PC-9 (cell line): ENCODE results near the gene IMPA2. TPM values are rescaled to one million over a fixed set of nuclear protein-coding genes. Genes with fewer than 3 reads are reported as not detected.

Experiments used
- BruUV-seq: library from RNA; stranded (reverse); fragments of 400-500 nt; replicated peaks from 2 replicates; lab custom pipeline; 2021; lab: Mats Ljungman, UMichigan
- CTCF ChIA-PET: fragments of 300-600 bp; sonication (Branson Sonifier 250); formaldehyde crosslinking; loops from one replicate; lab custom pipeline; 2022; ENCODE audit warnings: antibody characterized with exemption; lab: Charles Lee
- POLR2A ChIA-PET: fragments of 300-600 bp; sonication (Branson Sonifier 250); formaldehyde crosslinking; loops from one replicate; lab custom pipeline; 2022; ENCODE audit warnings: antibody characterized with exemption; ENCODE audit not compliant: unreplicated experiment; lab: Charles Lee
- DNase-seq, 2 experiments: peaks; one replicate each; pipeline versions ENCODE4 v3.0.0 to v3.0.0-alpha.2; 2015 to 2022; ENCODE audit warnings: mixed read lengths in 1 of 2
- H2AFZ ChIP-seq: fragments of 200-600 bp; sonication (generic); 2 replicates; pipeline ENCODE4 v1.8.1; 2017; ENCODE audit warnings: antibody characterized with exemption
- H3F3A ChIP-seq: fragments of 200-600 bp; sonication (generic); 2 replicates; pipeline ENCODE4 v1.8.1; 2017; ENCODE audit warnings: antibody characterized with exemption, mild to moderate bottlenecking, low read depth; ENCODE audit not compliant: insufficient read depth
- H3K27ac ChIP-seq: fragments of 200-600 bp; sonication (generic); 2 replicates; pipeline ENCODE4 v1.6.1; 2016; ENCODE audit warnings: mixed run types
- H3K27me3 ChIP-seq: fragments of 200-600 bp; sonication (generic); 2 replicates; pipeline ENCODE4 v1.6.1; 2016; ENCODE audit warnings: low read depth, mixed run types; ENCODE audit not compliant: insufficient read depth
- H3K36me3 ChIP-seq: fragments of 200-600 bp; sonication (generic); 2 replicates; pipeline ENCODE4 v1.6.1; 2016; ENCODE audit warnings: low read depth, mixed run types
- H3K4me1 ChIP-seq: fragments of 200-600 bp; sonication (generic); replicated peaks from 2 replicates; pipeline ENCODE4 v1.6.1; 2016; ENCODE audit warnings: mixed run types; ENCODE audit not compliant: insufficient read depth
- H3K4me2 ChIP-seq: fragments of 200-600 bp; sonication (generic); 2 replicates; pipeline ENCODE4 v1.6.1; 2017; ENCODE audit warnings: mixed run types
- H3K4me3 ChIP-seq: fragments of 200-600 bp; sonication (generic); 2 replicates; pipeline ENCODE4 v1.6.1; 2016; ENCODE audit warnings: mixed run types
- H3K79me2 ChIP-seq: fragments of 200-600 bp; sonication (generic); 2 replicates; pipeline ENCODE4 v1.6.1; 2017; ENCODE audit warnings: low read depth, mixed run types
- H3K9me2 ChIP-seq: fragments of 200-600 bp; sonication (generic); 2 replicates; pipeline ENCODE4 v1.8.1; 2017; ENCODE audit warnings: mild to moderate bottlenecking; ENCODE audit not compliant: insufficient read depth
- H3K9me3 ChIP-seq: fragments of 200-600 bp; sonication (generic); 2 replicates; pipeline ENCODE4 v1.8.1; 2016; ENCODE audit warnings: low read depth; ENCODE audit not compliant: insufficient read depth
- H4K20me1 ChIP-seq: fragments of 200-600 bp; sonication (generic); 2 replicates; pipeline ENCODE4 v1.8.1; 2017; ENCODE audit not compliant: insufficient read depth
- EZH2 ChIP-seq: fragments of 200-600 bp; sonication (generic); IDR thresholded peaks from 2 replicates; pipeline ENCODE4 v1.8.0; 2017; ENCODE audit warnings: antibody characterized with exemption, low read depth
- intact Hi-C: fragments of 100-400 bp; cut with micrococcal nuclease; formaldehyde crosslinking; loops from one replicate; pipeline ENCODE4 v1.10.0; 2022; ENCODE audit not compliant: unreplicated experiment
- total RNA-seq: library from RNA; stranded (reverse); gene quantifications from 2 replicates; pipeline ENCODE4 v1.2.3, GENCODE V29; 2021
- TF ChIP-seq, protein P1 (sequence below): fragments of 200-600 bp; sonication (generic); conservative IDR thresholded peaks from 2 replicates; pipeline ENCODE4 v1.6.1; 2017; ENCODE audit warnings: mixed run types, antibody characterized with exemption, mild to moderate bottlenecking, moderate library complexity

The IMPA2 gene
- total RNA-seq, 1 experiment from 2014 or later = 91.4 TPM

- Histone ChIP-seq H3K4me1 (peaks cover 9% of the 10 kb centered on the region), H3K27me3 (no peaks in the 10 kb centered on the region), H3F3A (no peaks in the 10 kb centered on the region; the same call in 1 of the 2 replicates), H3K4me2 (no peak overlapping the region), H3K9me2 (no peaks in the 10 kb centered on the region), H3K79me2 (no peaks in the 10 kb centered on the region), H3K36me3 (no peaks in the 10 kb centered on the region), H3K4me3 (no peak overlapping the region), H2AFZ (no peak overlapping the region), H4K20me1 (no peaks in the 10 kb centered on the region), H3K27ac (no peak overlapping the region), H3K9me3 (no peaks in the 10 kb centered on the region)
- ChIA-PET POLR2A (no interaction called here), CTCF (no interaction called here)
- intact Hi-C loops = loop anchor here (5.0 to 10.0 kb wide), 2 partner anchors 38 to 195 kb away; no protein-coding TSS in a partner anchor
- no peak for DNase-seq
- BruUV-seq = no TSS peak
- TF ChIP-seq, protein P1, sequence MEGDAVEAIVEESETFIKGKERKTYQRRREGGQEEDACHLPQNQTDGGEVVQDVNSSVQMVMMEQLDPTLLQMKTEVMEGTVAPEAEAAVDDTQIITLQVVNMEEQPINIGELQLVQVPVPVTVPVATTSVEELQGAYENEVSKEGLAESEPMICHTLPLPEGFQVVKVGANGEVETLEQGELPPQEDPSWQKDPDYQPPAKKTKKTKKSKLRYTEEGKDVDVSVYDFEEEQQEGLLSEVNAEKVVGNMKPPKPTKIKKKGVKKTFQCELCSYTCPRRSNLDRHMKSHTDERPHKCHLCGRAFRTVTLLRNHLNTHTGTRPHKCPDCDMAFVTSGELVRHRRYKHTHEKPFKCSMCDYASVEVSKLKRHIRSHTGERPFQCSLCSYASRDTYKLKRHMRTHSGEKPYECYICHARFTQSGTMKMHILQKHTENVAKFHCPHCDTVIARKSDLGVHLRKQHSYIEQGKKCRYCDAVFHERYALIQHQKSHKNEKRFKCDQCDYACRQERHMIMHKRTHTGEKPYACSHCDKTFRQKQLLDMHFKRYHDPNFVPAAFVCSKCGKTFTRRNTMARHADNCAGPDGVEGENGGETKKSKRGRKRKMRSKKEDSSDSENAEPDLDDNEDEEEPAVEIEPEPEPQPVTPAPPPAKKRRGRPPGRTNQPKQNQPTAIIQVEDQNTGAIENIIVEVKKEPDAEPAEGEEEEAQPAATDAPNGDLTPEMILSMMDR = no peak
- no peak for TF ChIP-seq EZH2
These were observed 18.1 kb downstream of the IMPA2 start for GRCh38 chr18:11999429-11999828.

DNA sequence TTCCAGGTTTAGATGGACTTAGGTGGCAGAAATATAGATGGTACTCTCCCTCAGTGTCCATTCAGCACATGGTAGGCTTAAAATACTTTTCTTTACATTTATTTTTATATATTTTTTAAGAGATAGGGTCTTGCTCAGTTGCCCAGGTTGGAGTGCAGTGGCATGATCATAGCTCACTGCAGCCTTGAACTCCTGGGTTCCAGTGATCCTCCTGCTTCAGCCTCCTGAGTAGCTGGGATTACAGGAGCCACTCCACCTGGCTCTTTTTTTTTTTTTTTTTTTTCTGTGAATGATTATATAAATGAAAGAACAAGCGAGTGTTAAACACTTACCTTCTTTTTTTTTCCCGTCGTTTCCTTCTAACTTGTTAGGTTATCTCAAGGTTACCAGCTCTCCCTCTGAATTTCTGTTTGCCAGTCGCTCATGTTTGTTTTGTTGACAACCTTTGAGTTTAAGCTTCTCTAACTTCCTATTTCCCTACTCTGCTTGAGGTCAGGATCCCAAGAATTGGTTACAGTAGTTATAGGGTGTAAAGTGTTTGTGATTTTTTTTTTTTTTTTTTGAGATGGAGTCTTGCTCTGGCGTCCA is 18.9 kb downstream of the IMPA2 start:
- H3K9me2 ChIP-seq = no peaks in the 10 kb centered on the region
- H3K9me3 ChIP-seq = no peaks in the 10 kb centered on the region
- no peaks in the 10 kb centered on the region for H3K27me3 ChIP-seq
- no peaks in the 10 kb centered on the region; the same call in 1 of the 2 replicates for H3F3A ChIP-seq
- ChIA-PET POLR2A (no interaction called here), CTCF (no interaction called here)
- no peak for DNase-seq
- H3K4me2 ChIP-seq = no peak overlapping the region
- no TSS peak for BruUV-seq
- peaks cover 2% of the 10 kb centered on the region; the same call in 1 of the 2 replicates for H3K4me1 ChIP-seq
- no peak overlapping the region for H3K4me3 ChIP-seq
- TF ChIP-seq, protein P1 = no peak
- no peak for TF ChIP-seq EZH2
- no peaks in the 10 kb centered on the region for H3K36me3 ChIP-seq
- H2AFZ ChIP-seq = no peak overlapping the region
- H4K20me1 ChIP-seq = no peaks in the 10 kb centered on the region
- H3K27ac ChIP-seq = no peak overlapping the region
- intact Hi-C loops = no loop called here
- no peaks in the 10 kb centered on the region for H3K79me2 ChIP-seq

GRCh38 chr18:12001421-12001820 is 20.1 kb downstream of the IMPA2 start:
- Histone ChIP-seq H3K36me3 (no peaks in the 10 kb centered on the region), H3K79me2 (no peaks in the 10 kb centered on the region), H3K27ac (no peak overlapping the region), H3K4me1 (no peaks in the 10 kb centered on the region), H3K27me3 (no peaks in the 10 kb centered on the region), H3K4me3 (no peak overlapping the region), H4K20me1 (no peaks in the 10 kb centered on the region), H3K9me3 (no peaks in the 10 kb centered on the region), H3K9me2 (no peaks in the 10 kb centered on the region), H3F3A (no peaks in the 10 kb centered on the region), H3K4me2 (no peak overlapping the region), H2AFZ (no peak overlapping the region)
- POLR2A ChIA-PET = no interaction called here
- TF ChIP-seq EZH2 = no peak
- TF ChIP-seq, protein P1 = no peak
- CTCF ChIA-PET = no interaction called here
- no peak for DNase-seq
- no TSS peak for BruUV-seq
- intact Hi-C loops = no loop called here
